ENCODE data around the gene JMJD1C.

The JMJD1C gene

DNA sequence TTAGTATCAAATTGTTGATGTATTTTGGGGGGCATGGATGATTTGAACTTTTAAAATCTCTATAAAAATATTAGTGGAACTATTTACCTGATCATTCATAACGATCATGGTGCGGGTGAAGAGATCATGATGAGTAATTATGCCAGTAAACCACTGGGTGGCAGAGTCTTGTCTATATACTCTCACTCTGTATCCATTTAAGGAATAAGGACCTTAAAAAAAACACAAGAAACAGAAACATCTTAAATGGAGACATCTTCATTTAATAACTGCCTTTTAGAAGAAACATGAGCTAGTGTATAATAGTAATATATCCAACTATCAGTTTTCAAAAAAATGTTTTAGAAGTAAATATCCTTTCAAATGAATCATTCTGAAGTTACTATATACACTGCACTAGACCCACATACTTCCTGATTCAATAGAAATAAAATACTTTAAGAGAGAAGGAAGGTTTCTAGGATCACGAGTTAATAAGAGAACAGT lies 248.6 kb downstream of the JMJD1C start:
- no peaks in the 10 kb centered on the region for H3K9me3 ChIP-seq (ENCODE audit: control insufficient read depth, insufficient read depth, low read depth, low read length)
- POLR2A ChIA-PET, result no interaction called here
- CTCF ChIA-PET, result interaction anchor here (0.6 to 3.9 kb wide), 22 partner anchors 8 to 560 kb away, joined by 3 to 24 read pairs (median 3); no protein-coding TSS in a partner anchor
- H3K4me3 ChIP-seq (ENCODE audit: low read depth, low read length), result no peak overlapping the region
- peaks cover 18 to 25% of the 10 kb centered on the region in 2 experiments for H3K36me3 ChIP-seq (ENCODE audit: control insufficient read depth in 2 of 2, insufficient read depth in 1 of 2, low read length in 2 of 2)
- H3K4me1 ChIP-seq (ENCODE audit: control insufficient read depth, insufficient read depth, low read length), result no peaks in the 10 kb centered on the region; the same call in 1 of the 2 replicates
- no peak overlapping the region for H3K27ac ChIP-seq (ENCODE audit: extremely low read depth, low read depth, low read length)
- no peak for TF ChIP-seq ZNF354C (tag by site-specific recombination; IDR thresholded peaks at IDR 0.05; ENCODE audit: borderline replicate concordance, low read depth)
- no peak for TF ChIP-seq ZNF549 (tag by site-specific recombination; IDR thresholded peaks at IDR 0.05)
- no peak for TF ChIP-seq ZNF112 (tag by site-specific recombination; IDR thresholded peaks at IDR 0.05)
- no peak for TF ChIP-seq ZEB2 (tag by site-specific recombination; IDR thresholded peaks at IDR 0.05)
- no peak for TF ChIP-seq ZNF174 (tag by site-specific recombination; IDR thresholded peaks at IDR 0.05)
- TF ChIP-seq GLI2 (tag by site-specific recombination; IDR thresholded peaks at IDR 0.05; ENCODE audit: borderline replicate concordance, low read depth), result no peak
- TF ChIP-seq HOXC10 (CRISPR knock-in tag; IDR thresholded peaks at IDR 0.05), result no peak
- TF ChIP-seq RBAK (tag by site-specific recombination; IDR thresholded peaks at IDR 0.05), result no peak
- no peak for TF ChIP-seq ZNF248 (tag by site-specific recombination; IDR thresholded peaks at IDR 0.05)
- TF ChIP-seq ZXDB (tag by site-specific recombination; IDR thresholded peaks at IDR 0.05), result no peak
- 0 out of 2 replicates have a peak, but pooled peaks have one; percentile 17 for TF ChIP-seq ZNF366 (tag by site-specific recombination; conservative IDR thresholded peaks at IDR 0.05)
- no peak for TF ChIP-seq ZNF501 (tag by site-specific recombination; IDR thresholded peaks at IDR 0.05)
- TF ChIP-seq KLF17 (tag by site-specific recombination; IDR thresholded peaks at IDR 0.05), result no peak
- peak; percentile 72 for TF ChIP-seq ZNF654 (tag by site-specific recombination; IDR thresholded peaks at IDR 0.05; ENCODE audit: low read depth)
- TF ChIP-seq ZNF2 (tag by site-specific recombination; IDR thresholded peaks at IDR 0.05), result 0 out of 2 replicates have a peak, but pooled peaks have one; percentile 34
- TF ChIP-seq OSR2 (tag by site-specific recombination; IDR thresholded peaks at IDR 0.05), result no peak
- TF ChIP-seq ZBTB17 (tag by site-specific recombination; IDR thresholded peaks at IDR 0.05), result peak; percentile 24; the same call in 1 of the 2 replicates
- TF ChIP-seq EGR2 (tag by site-specific recombination; IDR thresholded peaks at IDR 0.05; ENCODE audit: low read depth), result no peak
- TF ChIP-seq, protein P1, sequence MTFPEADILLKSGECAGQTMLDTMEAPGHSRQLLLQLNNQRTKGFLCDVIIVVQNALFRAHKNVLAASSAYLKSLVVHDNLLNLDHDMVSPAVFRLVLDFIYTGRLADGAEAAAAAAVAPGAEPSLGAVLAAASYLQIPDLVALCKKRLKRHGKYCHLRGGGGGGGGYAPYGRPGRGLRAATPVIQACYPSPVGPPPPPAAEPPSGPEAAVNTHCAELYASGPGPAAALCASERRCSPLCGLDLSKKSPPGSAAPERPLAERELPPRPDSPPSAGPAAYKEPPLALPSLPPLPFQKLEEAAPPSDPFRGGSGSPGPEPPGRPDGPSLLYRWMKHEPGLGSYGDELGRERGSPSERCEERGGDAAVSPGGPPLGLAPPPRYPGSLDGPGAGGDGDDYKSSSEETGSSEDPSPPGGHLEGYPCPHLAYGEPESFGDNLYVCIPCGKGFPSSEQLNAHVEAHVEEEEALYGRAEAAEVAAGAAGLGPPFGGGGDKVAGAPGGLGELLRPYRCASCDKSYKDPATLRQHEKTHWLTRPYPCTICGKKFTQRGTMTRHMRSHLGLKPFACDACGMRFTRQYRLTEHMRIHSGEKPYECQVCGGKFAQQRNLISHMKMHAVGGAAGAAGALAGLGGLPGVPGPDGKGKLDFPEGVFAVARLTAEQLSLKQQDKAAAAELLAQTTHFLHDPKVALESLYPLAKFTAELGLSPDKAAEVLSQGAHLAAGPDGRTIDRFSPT (tag by site-specific recombination; IDR thresholded peaks at IDR 0.05), result no peak
- no peak for TF ChIP-seq WT1 (tag by site-specific recombination; IDR thresholded peaks at IDR 0.05)
- TF ChIP-seq KLF1 (tag by site-specific recombination; IDR thresholded peaks at IDR 0.05), result no peak
- TF ChIP-seq ZFP3 (tag by site-specific recombination; IDR thresholded peaks at IDR 0.05; ENCODE audit: low read depth), result no peak
- TF ChIP-seq ZNF223 (tag by site-specific recombination; IDR thresholded peaks at IDR 0.05), result no peak
- TF ChIP-seq ZNF510 (tag by site-specific recombination; IDR thresholded peaks at IDR 0.05; ENCODE audit: insufficient replicate concordance), result no peak
- TF ChIP-seq ZNF623 (tag by site-specific recombination; IDR thresholded peaks at IDR 0.05), result no peak
- TF ChIP-seq ZNF692 (tag by site-specific recombination; IDR thresholded peaks at IDR 0.05), result 0 out of 2 replicates have a peak, but pooled peaks have one; percentile 15
- no peak for TF ChIP-seq ZNF664 (tag by site-specific recombination; IDR thresholded peaks at IDR 0.05)
- no peak for TF ChIP-seq ZNF521 (tag by site-specific recombination; IDR thresholded peaks at IDR 0.05)
- TF ChIP-seq ZNF362 (tag by site-specific recombination; IDR thresholded peaks at IDR 0.05), result peak; percentile 67; the same call in 1 of the 2 replicates
- 0 out of 2 replicates have a peak, but pooled peaks have one; percentile 26 for TF ChIP-seq KLF10 (tag by site-specific recombination; IDR thresholded peaks at IDR 0.05)
- no peak for TF ChIP-seq ZNF23 (tag by site-specific recombination; IDR thresholded peaks at IDR 0.05; ENCODE audit: borderline replicate concordance)
- TF ChIP-seq ZNF621 (tag by site-specific recombination; IDR thresholded peaks at IDR 0.05), result no peak
- no peak for TF ChIP-seq ZNF433 (tag by site-specific recombination; IDR thresholded peaks at IDR 0.05; ENCODE audit: low read depth)
- no peak for TF ChIP-seq ZNF426 (tag by site-specific recombination; IDR thresholded peaks at IDR 0.05)
- no peak for TF ChIP-seq IKZF3 (tag by site-specific recombination; IDR thresholded peaks at IDR 0.05)

Data from HEK293 (cell line).